ENCODE results near the gene ZNF81.
"Not testable (repeated sequence)": the region's sequence is repeated elsewhere in the genome, so short reads cannot be mapped to it uniquely, and the experiment has no call there.

Gene ZNF81

GRCh38 chrX:47915886-47916493 is 79.3 kb downstream of the ZNF81 start:
- no peak for TF ChIP-seq CTCF (conservative IDR thresholded peaks at IDR 0.05)

GRCh38 chrX:47918274-47918673 is 81.6 kb downstream of the ZNF81 start:
- H3K27ac ChIP-seq, result no peak overlapping the region
- TF ChIP-seq CTCF (conservative IDR thresholded peaks at IDR 0.05), result no peak

More at GRCh38 chrX:47915886-47916493, 79.3 kb downstream of the ZNF81 start:
- no peak overlapping the region for H3K27ac ChIP-seq

GRCh38 chrX:47927212-47927611 is 90.5 kb downstream of the ZNF81 start:
- TF ChIP-seq CTCF (conservative IDR thresholded peaks at IDR 0.05), result no peak
- no peak overlapping the region for H3K27ac ChIP-seq

GRCh38 chrX:47931970-47932369 is 95.3 kb downstream of the ZNF81 start:
- H3K27ac ChIP-seq, result not testable (repeated sequence)

- H3K27ac ChIP-seq, result no peak overlapping the region
- TF ChIP-seq CTCF (conservative IDR thresholded peaks at IDR 0.05), result no peak
These were observed 97.2 kb downstream of the ZNF81 start for GRCh38 chrX:47933946-47934345.

- TF ChIP-seq CTCF (conservative IDR thresholded peaks at IDR 0.05), result no peak
- no peak overlapping the region for H3K27ac ChIP-seq
These were observed 99.7 kb downstream of the ZNF81 start for GRCh38 chrX:47936224-47936939.

GRCh38 chrX:47936940-47937317 is 100.2 kb downstream of the ZNF81 start:
- no peak overlapping the region for H3K27ac ChIP-seq
- no peak for TF ChIP-seq CTCF (conservative IDR thresholded peaks at IDR 0.05)

GRCh38 chrX:47940448-47940847 is 103.7 kb downstream of the ZNF81 start:
- TF ChIP-seq CTCF (conservative IDR thresholded peaks at IDR 0.05), result no peak
- H3K27ac ChIP-seq, result no peak overlapping the region

Data from VCaP (cell line).